Ectodermal cell (in vitro differentiated cells): ENCODE data around the gene RPS6KL1.

Experiments
- H3K27ac ChIP-seq: 2 replicates; pipeline ENCODE4 v1.7.0; 2013; ENCODE audit warnings: mild to moderate bottlenecking, low read depth, low read length; ENCODE audit not compliant: insufficient read depth, poor library complexity, severe bottlenecking
- H3K27me3 ChIP-seq: 2 replicates; pipeline ENCODE4 v1.7.0; 2013; ENCODE audit warnings: mild to moderate bottlenecking, low read length; ENCODE audit not compliant: insufficient read depth, control insufficient read depth, poor library complexity, severe bottlenecking
- H3K36me3 ChIP-seq: one replicate; pipeline ENCODE4 v1.7.0; 2013; ENCODE audit warnings: low read length; ENCODE audit not compliant: control insufficient read depth, insufficient read depth
- H3K4me1 ChIP-seq: one replicate; pipeline ENCODE4 v1.7.0; 2013; ENCODE audit warnings: low read length; ENCODE audit not compliant: control insufficient read depth, insufficient read depth
- H3K4me3 ChIP-seq: 2 replicates; pipeline ENCODE4 v1.7.0; 2013; ENCODE audit warnings: low read depth, low read length, control low read depth; ENCODE audit not compliant: insufficient read depth
- H3K9me3 ChIP-seq: 2 replicates; pipeline ENCODE4 v1.7.0; 2013; ENCODE audit warnings: mild to moderate bottlenecking, low read length, moderate library complexity; ENCODE audit not compliant: control insufficient read depth
- WGBS, 2 experiments: methylation state at CpG; one replicate each; pipeline ENCODE4 v1.1.7; 2013; ENCODE audit warnings: missing lambda C conversion rate in 2 of 2; 5-methylcytosine and 5-hydroxymethylcytosine counted together

Gene RPS6KL1

GRCh38 chr14:74952180-74952665, 29.2 kb upstream of the RPS6KL1 start:
- 92% methylated on average over 6 of the region's 6 CpGs for WGBS, 2 experiments
- Histone ChIP-seq H3K27ac (no peak overlapping the region), H3K4me3 (no peak overlapping the region), H3K36me3 (no peaks in the 10 kb centered on the region), H3K27me3 (peaks cover 26% of the 10 kb centered on the region), H3K9me3 (no peaks in the 10 kb centered on the region), H3K4me1 (peaks cover 28% of the 10 kb centered on the region)

DNA sequence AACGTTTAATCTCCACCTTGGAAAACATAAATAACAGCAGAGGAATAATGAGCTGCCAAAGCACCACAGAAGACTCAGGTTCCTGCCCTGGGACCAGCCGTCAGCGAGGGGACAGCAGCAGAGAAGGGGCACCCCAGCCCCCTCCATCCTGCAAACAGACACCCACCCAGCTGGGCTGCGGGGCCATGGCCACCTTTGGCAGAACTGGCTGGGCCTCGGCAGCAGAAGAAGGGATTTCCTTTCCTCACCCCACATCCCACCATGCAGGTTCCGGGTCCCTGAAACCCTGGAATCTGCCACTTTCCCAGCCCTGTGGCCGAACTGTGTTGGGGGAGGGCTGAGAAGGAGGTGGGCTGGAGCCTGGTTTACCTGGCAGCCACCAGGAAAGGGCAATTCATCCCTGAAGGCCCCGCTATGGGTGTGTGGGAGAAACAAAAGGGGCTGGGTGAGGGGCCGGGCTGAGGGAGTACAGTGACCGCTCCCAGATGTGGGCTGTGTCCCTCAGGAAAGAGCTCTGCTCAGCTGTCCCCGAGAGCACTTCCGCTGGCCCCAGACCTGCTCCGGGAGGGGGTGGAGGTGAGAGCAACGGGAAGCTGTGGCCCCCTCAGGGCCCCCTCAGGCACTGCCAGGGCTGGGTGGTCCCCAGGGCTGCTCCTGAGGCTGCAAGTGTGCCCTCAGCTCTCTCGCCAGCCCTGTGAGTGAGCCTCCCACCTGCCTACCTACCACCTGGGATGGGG, 28.6 kb upstream of the RPS6KL1 start:
- Histone ChIP-seq H3K27me3 (peaks cover 26% of the 10 kb centered on the region), H3K4me3 (no peak overlapping the region), H3K27ac (no peak overlapping the region), H3K4me1 (peaks cover 28% of the 10 kb centered on the region), H3K36me3 (no peaks in the 10 kb centered on the region), H3K9me3 (no peaks in the 10 kb centered on the region)
- WGBS, 2 experiments, result 78 to 79% methylated on average over 15 of the region's 15 CpGs

GRCh38 chr14:74950795-74951442, 27.9 kb upstream of the RPS6KL1 start:
- peaks cover 21% of the 10 kb centered on the region for H3K27me3 ChIP-seq
- no peak overlapping the region for H3K27ac ChIP-seq
- H3K4me1 ChIP-seq, result peaks cover 21% of the 10 kb centered on the region
- no peaks in the 10 kb centered on the region for H3K36me3 ChIP-seq
- no peaks in the 10 kb centered on the region for H3K9me3 ChIP-seq
- no peak overlapping the region for H3K4me3 ChIP-seq
- WGBS, 2 experiments, result 89 to 92% methylated on average over 9 of the region's 9 CpGs

- Histone ChIP-seq H3K4me3 (no peak overlapping the region), H3K36me3 (no peaks in the 10 kb centered on the region), H3K9me3 (no peaks in the 10 kb centered on the region), H3K27me3 (peaks cover 11% of the 10 kb centered on the region), H3K4me1 (peaks cover 21% of the 10 kb centered on the region), H3K27ac (no peak overlapping the region)
- 92 to 93% methylated on average over 17 of the region's 17 CpGs for WGBS, 2 experiments
These were observed 27.0 kb upstream of the RPS6KL1 start for GRCh38 chr14:74949859-74950573.

DNA sequence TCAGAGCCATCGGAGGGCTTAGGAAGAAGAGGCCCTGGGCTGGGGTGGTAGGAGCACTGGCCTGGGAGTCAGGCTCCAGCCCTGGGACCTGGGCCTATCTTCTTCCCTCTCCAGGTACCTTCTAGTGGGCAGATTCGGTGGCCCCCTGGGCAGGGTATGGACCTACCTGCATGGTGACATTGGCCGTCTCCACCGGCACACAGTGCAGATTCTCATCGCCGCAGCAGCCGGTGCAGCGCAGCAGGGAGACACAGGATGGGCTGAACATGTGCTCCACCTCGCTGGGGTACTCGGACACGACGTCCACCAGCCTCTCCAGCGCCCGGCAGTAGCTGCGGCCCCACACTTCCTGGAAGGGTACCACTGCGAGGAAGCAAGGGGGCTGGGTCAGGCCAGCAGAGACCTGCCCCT, 26.1 kb upstream of the RPS6KL1 start:
- peaks cover 3% of the 10 kb centered on the region for H3K27me3 ChIP-seq
- 96% methylated on average over 16 of the region's 16 CpGs for WGBS, 2 experiments
- H3K4me3 ChIP-seq, result no peak overlapping the region
- no peak overlapping the region for H3K27ac ChIP-seq
- H3K36me3 ChIP-seq, result no peaks in the 10 kb centered on the region
- no peaks in the 10 kb centered on the region for H3K9me3 ChIP-seq
- H3K4me1 ChIP-seq, result peaks cover 15% of the 10 kb centered on the region

- no peak overlapping the region for H3K4me3 ChIP-seq
- no peak overlapping the region for H3K27ac ChIP-seq
- no peaks in the 10 kb centered on the region for H3K9me3 ChIP-seq
- WGBS, 2 experiments, result 85 to 86% methylated on average over 23 of the region's 23 CpGs
- peaks cover 8% of the 10 kb centered on the region for H3K4me1 ChIP-seq
- no peaks in the 10 kb centered on the region for H3K36me3 ChIP-seq
- no peaks in the 10 kb centered on the region for H3K27me3 ChIP-seq
These were observed 25.4 kb upstream of the RPS6KL1 start for GRCh38 chr14:74948228-74949175.

GRCh38 chr14:74947353-74948227, 24.5 kb upstream of the RPS6KL1 start:
- no peaks in the 10 kb centered on the region for H3K27me3 ChIP-seq
- peaks cover 8% of the 10 kb centered on the region for H3K4me1 ChIP-seq
- no peaks in the 10 kb centered on the region for H3K9me3 ChIP-seq
- H3K36me3 ChIP-seq, result no peaks in the 10 kb centered on the region
- WGBS, 2 experiments, result 90 to 93% methylated on average over 13 of the region's 13 CpGs
- no peak overlapping the region for H3K27ac ChIP-seq
- no peak overlapping the region for H3K4me3 ChIP-seq

GRCh38 chr14:74946659-74947281, 23.7 kb upstream of the RPS6KL1 start:
- H3K27ac ChIP-seq, result no peak overlapping the region
- H3K36me3 ChIP-seq, result no peaks in the 10 kb centered on the region
- 73 to 77% methylated on average over 5 of the region's 5 CpGs for WGBS, 2 experiments
- peaks cover 7% of the 10 kb centered on the region for H3K4me1 ChIP-seq
- no peak overlapping the region for H3K4me3 ChIP-seq
- no peaks in the 10 kb centered on the region for H3K27me3 ChIP-seq
- H3K9me3 ChIP-seq, result no peaks in the 10 kb centered on the region
